Liver (tissue), 9 donors: ENCODE results near the gene C10orf143. TPM values are rescaled to one million over a fixed set of nuclear protein-coding genes. Genes with fewer than 3 reads are reported as not detected.

Experiments
- DNase-seq: peaks from one replicate; pipeline ENCODE4 v3.0.0-alpha.2; 2017; ENCODE audit warnings: low spot score
- H3K27ac ChIP-seq, 2 donors: one replicate each; pipeline ENCODE4 v1.7.0; 2013; ENCODE audit warnings: inconsistent platforms in 2 of 2, low read length in 2 of 2, control low read depth in 1 of 2, low read depth in 1 of 2, mild to moderate bottlenecking in 1 of 2
- H3K27me3 ChIP-seq, 4 donors: one replicate each; pipeline versions ENCODE4 v1.6.1 to v1.7.0; 2013; ENCODE audit warnings: low read length in 3 of 4, inconsistent platforms in 1 of 4, mild to moderate bottlenecking in 1 of 4, moderate library complexity in 1 of 4; ENCODE audit not compliant: control insufficient read depth in 4 of 4, insufficient read depth in 4 of 4
- H3K36me3 ChIP-seq, 4 donors: one replicate each; pipeline versions ENCODE4 v1.6.1 to v1.7.0; 2013; ENCODE audit warnings: low read length in 3 of 4, mild to moderate bottlenecking in 3 of 4, low read depth in 1 of 4, moderate library complexity in 1 of 4; ENCODE audit not compliant: control insufficient read depth in 4 of 4, insufficient read depth in 3 of 4
- H3K4me1 ChIP-seq, 4 donors: one replicate each; pipeline versions ENCODE4 v1.6.1 to v1.7.0; 2013; ENCODE audit warnings: low read length in 3 of 4, mild to moderate bottlenecking in 3 of 4, moderate library complexity in 1 of 4; ENCODE audit not compliant: control insufficient read depth in 4 of 4, insufficient read depth in 4 of 4
- H3K4me3 ChIP-seq, 3 donors: one replicate each; pipeline versions ENCODE4 v1.6.1 to v1.7.0; 2013; ENCODE audit warnings: low read length in 3 of 3, control low read depth in 1 of 3, low read depth in 1 of 3, mild to moderate bottlenecking in 1 of 3
- H3K9ac ChIP-seq, 2 donors: one replicate each; pipeline ENCODE4 v1.7.0; 2013; ENCODE audit warnings: low read length in 2 of 2, mild to moderate bottlenecking in 2 of 2, moderate library complexity in 2 of 2, control low read depth in 1 of 2, low read depth in 1 of 2
- H3K9me3 ChIP-seq, 4 donors: one replicate each; pipeline versions ENCODE4 v1.6.1 to v1.7.0; 2013; ENCODE audit warnings: low read length in 3 of 4; ENCODE audit not compliant: control insufficient read depth in 4 of 4
- CTCF ChIP-seq: fragments of 150-350 bp; IDR thresholded peaks from 2 replicates; pipeline ENCODE4 v1.5.1; 2017; ENCODE audit warnings: improper control_type of control experiment, low read depth, low read length; ENCODE audit not compliant: missing input control
- EGR1 ChIP-seq, 2 donors: IDR thresholded peaks; 2 replicates each; pipeline ENCODE4 v1.6.1; 2016 to 2018; ENCODE audit warnings: antibody characterized with exemption in 2 of 2, low read depth in 2 of 2
- FOXA1 ChIP-seq: IDR thresholded peaks from 2 replicates; pipeline ENCODE4 v1.6.1; 2016; ENCODE audit warnings: antibody characterized with exemption
- FOXA2 ChIP-seq: IDR thresholded peaks from 2 replicates; pipeline ENCODE4 v1.6.1; 2016; ENCODE audit warnings: antibody characterized with exemption
- GABPA ChIP-seq, 2 donors: IDR thresholded peaks in 1 of 2; conservative IDR thresholded peaks in 1 of 2; 2 replicates each; pipeline ENCODE4 v1.6.1; 2016; ENCODE audit warnings: antibody characterized with exemption in 2 of 2, mild to moderate bottlenecking in 1 of 2, moderate library complexity in 1 of 2
- HNF4A ChIP-seq, 2 donors: conservative IDR thresholded peaks; 2 replicates each; pipeline ENCODE4 v1.6.1; 2016; ENCODE audit warnings: antibody characterized with exemption in 2 of 2, mild to moderate bottlenecking in 2 of 2
- HNF4G ChIP-seq: IDR thresholded peaks from 2 replicates; pipeline ENCODE4 v1.6.1; 2016; ENCODE audit warnings: antibody characterized with exemption
- JUND ChIP-seq, 2 donors: IDR thresholded peaks; 2 replicates each; pipeline ENCODE4 v1.6.1; 2016; ENCODE audit warnings: antibody characterized with exemption in 2 of 2
- NR2F2 ChIP-seq: IDR thresholded peaks from 2 replicates; pipeline ENCODE4 v1.6.1; 2016; ENCODE audit warnings: antibody characterized with exemption
- RAD21 ChIP-seq, 2 donors: IDR thresholded peaks; 2 replicates each; pipeline ENCODE4 v1.6.1; 2016; ENCODE audit warnings: antibody characterized with exemption in 2 of 2, mild to moderate bottlenecking in 2 of 2
- SP1 ChIP-seq: IDR thresholded peaks from 2 replicates; pipeline ENCODE4 v1.6.1; 2018; ENCODE audit warnings: antibody characterized with exemption, mild to moderate bottlenecking
- TAF1 ChIP-seq: conservative IDR thresholded peaks from 2 replicates; pipeline ENCODE4 v1.6.1; 2016; ENCODE audit warnings: antibody characterized with exemption, mild to moderate bottlenecking
- YY1 ChIP-seq: IDR thresholded peaks from 2 replicates; pipeline ENCODE4 v1.6.1; 2016; ENCODE audit warnings: antibody characterized with exemption, mild to moderate bottlenecking
- WGBS: extraction: QIAGEN DNeasy Blood & Tissue Kit; methylation state at CpG from one replicate; pipeline ENCODE4 v1.1.7; 2013; 5-methylcytosine and 5-hydroxymethylcytosine counted together
- polyA plus RNA-seq, 2 donors: library from polyadenylated mRNA; stranded (reverse) in 1 of 2; unstranded in 1 of 2; fragments of 200-250 nt in 1 of 2; fragments of >200 nt in 1 of 2; fragmentation: Nextera tagmentation in 1 of 2; extraction: Ambion mirVana in 1 of 2; gene quantifications; one replicate each; pipeline versions ENCODE4 v1.2.1 to v1.2.3, GENCODE V29; 2013 to 2015
- total RNA-seq, 2 donors: library from RNA; depleted of rRNA; stranded (reverse); fragments of >200 nt; gene quantifications; one replicate each; pipeline ENCODE4 v1.2.3, GENCODE V29; 2014
- TF ChIP-seq, protein P1 (sequence below): IDR thresholded peaks from 2 replicates; pipeline ENCODE4 v1.6.1; 2016; ENCODE audit warnings: antibody characterized with exemption
- TF ChIP-seq, protein P2 (sequence below): IDR thresholded peaks from 2 replicates; pipeline ENCODE4 v1.6.1; 2016; ENCODE audit warnings: antibody characterized with exemption
- TF ChIP-seq, protein P3 (sequence below): IDR thresholded peaks from 2 replicates; pipeline ENCODE4 v1.6.1; 2016; ENCODE audit warnings: antibody characterized with exemption, mild to moderate bottlenecking
- TF ChIP-seq, protein P4 (sequence below): IDR thresholded peaks from 2 replicates; pipeline ENCODE4 v1.6.1; 2016; ENCODE audit warnings: antibody characterized with exemption
- donor health status: healthy.
- donor health status: healthy.
- donor health status: healthy.
- donor health status: healthy.
- donor health status: healthy.

Gene C10orf143
- total and polyA plus RNA-seq, 4 donors, result 0.14 to 2.7 (median 1.2) TPM

GRCh38 chr10:130049244-130049643, 61.4 kb downstream of the C10orf143 start:
- no peak overlapping the region for H3K9ac ChIP-seq
- no peak for DNase-seq
- TF ChIP-seq GABPA (IDR thresholded peaks at IDR 0.05 in 1 of 2, conservative IDR thresholded peaks at IDR 0.05 in 1 of 2), result no peak
- TF ChIP-seq, protein P1, sequence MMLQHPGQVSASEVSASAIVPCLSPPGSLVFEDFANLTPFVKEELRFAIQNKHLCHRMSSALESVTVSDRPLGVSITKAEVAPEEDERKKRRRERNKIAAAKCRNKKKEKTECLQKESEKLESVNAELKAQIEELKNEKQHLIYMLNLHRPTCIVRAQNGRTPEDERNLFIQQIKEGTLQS, result no peak
- TF ChIP-seq, protein P2, sequence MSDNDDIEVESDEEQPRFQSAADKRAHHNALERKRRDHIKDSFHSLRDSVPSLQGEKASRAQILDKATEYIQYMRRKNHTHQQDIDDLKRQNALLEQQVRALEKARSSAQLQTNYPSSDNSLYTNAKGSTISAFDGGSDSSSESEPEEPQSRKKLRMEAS, result no peak
- no peak for TF ChIP-seq RAD21 (IDR thresholded peaks at IDR 0.05)
- TF ChIP-seq NR2F2, result no peak
- TF ChIP-seq HNF4A (conservative IDR thresholded peaks at IDR 0.05), result no peak
- TF ChIP-seq SP1, result no peak
- 85% methylated on average over 12 of the region's 12 CpGs for WGBS
- no peaks in the 10 kb centered on the region for H3K4me1 ChIP-seq
- H3K36me3 ChIP-seq, result no peaks in the 10 kb centered on the region
- H3K27ac ChIP-seq, result no peak overlapping the region
- no peak overlapping the region for H3K4me3 ChIP-seq
- H3K27me3 ChIP-seq, result peaks cover 0 to 7% (median 0%) of the 10 kb centered on the region in 4 donors
- peaks cover 0 to 8% (median 1%) of the 10 kb centered on the region in 4 donors for H3K9me3 ChIP-seq

GRCh38 chr10:130048081-130048480, 62.5 kb downstream of the C10orf143 start:
- Histone ChIP-seq H3K27ac (no peak overlapping the region), H3K9ac (no peak overlapping the region), H3K36me3 (no peaks in the 10 kb centered on the region), H3K27me3 (peaks cover 0 to 7% (median 0%) of the 10 kb centered on the region in 4 donors), H3K4me3 (no peak overlapping the region), H3K4me1 (no peaks in the 10 kb centered on the region), H3K9me3 (no peaks in the 10 kb centered on the region)
- no peak for TF ChIP-seq HNF4G
- WGBS, result 72% methylated on average over 3 of the region's 3 CpGs
- no peak for DNase-seq

- 73% methylated on average over 10 of the region's 10 CpGs for WGBS
- no peak for DNase-seq
- H3K9ac ChIP-seq, result no peak overlapping the region
- no peak overlapping the region for H3K4me3 ChIP-seq
- H3K9me3 ChIP-seq, result no peaks in the 10 kb centered on the region
- no peaks in the 10 kb centered on the region for H3K4me1 ChIP-seq
- TF ChIP-seq JUND (IDR thresholded peaks at IDR 0.05), result no peak
- no peak for TF ChIP-seq FOXA2
- TF ChIP-seq CTCF, result no peak
- TF ChIP-seq NR2F2, result no peak
- TF ChIP-seq RAD21 (IDR thresholded peaks at IDR 0.05), result no peak
- no peak for TF ChIP-seq YY1
- no peak for TF ChIP-seq FOXA1
- TF ChIP-seq TAF1, result no peak
- TF ChIP-seq EGR1 (IDR thresholded peaks at IDR 0.05; ENCODE audit: low read depth in 2 of 2), result no peak
- no peak for TF ChIP-seq GABPA (IDR thresholded peaks at IDR 0.05 in 1 of 2, conservative IDR thresholded peaks at IDR 0.05 in 1 of 2)
- TF ChIP-seq, protein P2, result no peak
- TF ChIP-seq SP1, result no peak
- TF ChIP-seq, protein P3, sequence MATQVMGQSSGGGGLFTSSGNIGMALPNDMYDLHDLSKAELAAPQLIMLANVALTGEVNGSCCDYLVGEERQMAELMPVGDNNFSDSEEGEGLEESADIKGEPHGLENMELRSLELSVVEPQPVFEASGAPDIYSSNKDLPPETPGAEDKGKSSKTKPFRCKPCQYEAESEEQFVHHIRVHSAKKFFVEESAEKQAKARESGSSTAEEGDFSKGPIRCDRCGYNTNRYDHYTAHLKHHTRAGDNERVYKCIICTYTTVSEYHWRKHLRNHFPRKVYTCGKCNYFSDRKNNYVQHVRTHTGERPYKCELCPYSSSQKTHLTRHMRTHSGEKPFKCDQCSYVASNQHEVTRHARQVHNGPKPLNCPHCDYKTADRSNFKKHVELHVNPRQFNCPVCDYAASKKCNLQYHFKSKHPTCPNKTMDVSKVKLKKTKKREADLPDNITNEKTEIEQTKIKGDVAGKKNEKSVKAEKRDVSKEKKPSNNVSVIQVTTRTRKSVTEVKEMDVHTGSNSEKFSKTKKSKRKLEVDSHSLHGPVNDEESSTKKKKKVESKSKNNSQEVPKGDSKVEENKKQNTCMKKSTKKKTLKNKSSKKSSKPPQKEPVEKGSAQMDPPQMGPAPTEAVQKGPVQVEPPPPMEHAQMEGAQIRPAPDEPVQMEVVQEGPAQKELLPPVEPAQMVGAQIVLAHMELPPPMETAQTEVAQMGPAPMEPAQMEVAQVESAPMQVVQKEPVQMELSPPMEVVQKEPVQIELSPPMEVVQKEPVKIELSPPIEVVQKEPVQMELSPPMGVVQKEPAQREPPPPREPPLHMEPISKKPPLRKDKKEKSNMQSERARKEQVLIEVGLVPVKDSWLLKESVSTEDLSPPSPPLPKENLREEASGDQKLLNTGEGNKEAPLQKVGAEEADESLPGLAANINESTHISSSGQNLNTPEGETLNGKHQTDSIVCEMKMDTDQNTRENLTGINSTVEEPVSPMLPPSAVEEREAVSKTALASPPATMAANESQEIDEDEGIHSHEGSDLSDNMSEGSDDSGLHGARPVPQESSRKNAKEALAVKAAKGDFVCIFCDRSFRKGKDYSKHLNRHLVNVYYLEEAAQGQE, result no peak
- TF ChIP-seq HNF4G, result no peak
- TF ChIP-seq HNF4A (conservative IDR thresholded peaks at IDR 0.05), result no peak
- TF ChIP-seq, protein P4, sequence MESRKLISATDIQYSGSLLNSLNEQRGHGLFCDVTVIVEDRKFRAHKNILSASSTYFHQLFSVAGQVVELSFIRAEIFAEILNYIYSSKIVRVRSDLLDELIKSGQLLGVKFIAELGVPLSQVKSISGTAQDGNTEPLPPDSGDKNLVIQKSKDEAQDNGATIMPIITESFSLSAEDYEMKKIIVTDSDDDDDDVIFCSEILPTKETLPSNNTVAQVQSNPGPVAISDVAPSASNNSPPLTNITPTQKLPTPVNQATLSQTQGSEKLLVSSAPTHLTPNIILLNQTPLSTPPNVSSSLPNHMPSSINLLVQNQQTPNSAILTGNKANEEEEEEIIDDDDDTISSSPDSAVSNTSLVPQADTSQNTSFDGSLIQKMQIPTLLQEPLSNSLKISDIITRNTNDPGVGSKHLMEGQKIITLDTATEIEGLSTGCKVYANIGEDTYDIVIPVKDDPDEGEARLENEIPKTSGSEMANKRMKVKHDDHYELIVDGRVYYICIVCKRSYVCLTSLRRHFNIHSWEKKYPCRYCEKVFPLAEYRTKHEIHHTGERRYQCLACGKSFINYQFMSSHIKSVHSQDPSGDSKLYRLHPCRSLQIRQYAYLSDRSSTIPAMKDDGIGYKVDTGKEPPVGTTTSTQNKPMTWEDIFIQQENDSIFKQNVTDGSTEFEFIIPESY, result no peak
- H3K27me3 ChIP-seq, result peaks cover 0 to 7% (median 0%) of the 10 kb centered on the region in 4 donors
- no peak overlapping the region for H3K27ac ChIP-seq
- H3K36me3 ChIP-seq, result no peaks in the 10 kb centered on the region
Observed at GRCh38 chr10:130047336-130047735, 63.3 kb downstream of the C10orf143 start.
